Glutamatergic neuron (in vitro differentiated cells): ENCODE results near the gene RAD51AP2. TPM values are rescaled to one million over a fixed set of nuclear protein-coding genes. Genes with fewer than 3 reads are reported as not detected.

Source experiments
- DNase-seq: peaks from one replicate; pipeline ENCODE4 v3.0.0; 2022
- H3K27ac Mint-ChIP-seq: one replicate; pipeline ENCODE4 v1.8.0; 2020; ENCODE audit warnings: mild to moderate bottlenecking, mixed read lengths, inconsistent platforms; ENCODE audit not compliant: unreplicated experiment
- H3K27me3 Mint-ChIP-seq: one replicate; pipeline ENCODE4 v1.8.0; 2020; ENCODE audit warnings: mild to moderate bottlenecking, moderate library complexity, mixed read lengths, inconsistent platforms; ENCODE audit not compliant: unreplicated experiment
- H3K36me3 Mint-ChIP-seq: one replicate; pipeline ENCODE4 v1.8.0; 2020; ENCODE audit warnings: mild to moderate bottlenecking, mixed read lengths, inconsistent platforms; ENCODE audit not compliant: unreplicated experiment
- H3K4me1 Mint-ChIP-seq: one replicate; pipeline ENCODE4 v1.8.0; 2020; ENCODE audit warnings: mild to moderate bottlenecking, low read depth, mixed read lengths, inconsistent platforms; ENCODE audit not compliant: unreplicated experiment
- H3K4me3 Mint-ChIP-seq: one replicate; pipeline ENCODE4 v1.8.0; 2020; ENCODE audit warnings: mild to moderate bottlenecking, mixed read lengths, inconsistent platforms; ENCODE audit not compliant: unreplicated experiment
- H3K9me3 Mint-ChIP-seq: one replicate; pipeline ENCODE4 v1.8.0; 2020; ENCODE audit warnings: mild to moderate bottlenecking, moderate library complexity, mixed read lengths, inconsistent platforms; ENCODE audit not compliant: unreplicated experiment
- total RNA-seq: library from RNA; stranded (reverse); fragmentation: NEBNext Ultra II Directional; extraction: Animal tissue kit (Norgen Biotek cat#: 25700); gene quantifications from one replicate; pipeline ENCODE4 v1.2.1, GENCODE V29; 2021; ENCODE audit not compliant: unreplicated experiment
- TF ChIP-seq, protein P1 (sequence below): fragments of 200-600 bp; sonication (generic); IDR thresholded peaks from one replicate; pipeline ENCODE4 v1.5.0; 2021; ENCODE audit not compliant: partially characterized antibody, unreplicated experiment

The RAD51AP2 gene
- total RNA-seq, 1 donor from 2014 or later, result not detected

DNA sequence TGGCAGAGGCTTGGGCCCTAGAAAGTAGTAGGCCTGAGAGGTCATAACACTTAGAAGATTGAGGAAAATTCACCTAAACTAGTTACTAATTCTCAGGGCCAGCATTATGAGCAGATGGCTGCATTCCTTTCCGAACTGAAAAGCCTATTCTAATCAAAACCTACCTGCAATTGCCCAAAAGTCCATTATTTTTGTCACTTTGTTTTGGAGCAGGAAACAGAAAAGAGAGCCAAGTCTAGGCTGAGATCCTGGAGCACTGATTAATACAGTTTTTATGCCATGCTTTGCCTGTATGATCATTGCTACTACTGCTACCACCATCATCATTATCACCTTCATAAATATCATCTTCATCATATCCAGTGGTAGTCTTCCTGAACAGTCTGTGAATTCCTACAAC lies 36.9 kb upstream of the RAD51AP2 start:
- no peak overlapping the region for H3K27ac Mint-ChIP-seq
- H3K27me3 Mint-ChIP-seq, result no peaks in the 10 kb centered on the region

DNA sequence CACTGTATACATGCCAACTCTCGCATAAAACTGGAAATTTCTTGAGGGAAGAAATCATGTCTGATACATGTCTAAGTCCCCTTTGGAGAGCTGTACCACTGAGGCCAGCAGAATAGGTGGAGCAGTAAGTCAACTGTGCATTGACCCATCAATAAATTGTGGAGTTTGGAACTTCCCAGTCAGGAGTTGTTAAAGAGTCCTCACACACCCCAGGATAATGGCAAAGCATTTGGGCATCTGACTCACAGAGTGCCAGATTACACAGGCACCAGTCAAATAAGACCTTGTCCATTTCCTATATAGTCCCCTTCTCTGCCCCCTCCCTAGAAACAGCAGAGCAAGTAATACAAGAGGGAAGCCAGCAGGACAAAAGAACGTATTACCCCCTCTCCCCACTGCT lies 32.7 kb upstream of the RAD51AP2 start:
- Mint-ChIP-seq H3K36me3 (peaks cover 4% of the 10 kb centered on the region), H3K9me3 (peaks cover 2% of the 10 kb centered on the region), H3K27ac (no peak overlapping the region), H3K4me3 (no peak overlapping the region), H3K4me1 (no peaks in the 10 kb centered on the region), H3K27me3 (no peaks in the 10 kb centered on the region)
- no peak for DNase-seq
- TF ChIP-seq, protein P1, sequence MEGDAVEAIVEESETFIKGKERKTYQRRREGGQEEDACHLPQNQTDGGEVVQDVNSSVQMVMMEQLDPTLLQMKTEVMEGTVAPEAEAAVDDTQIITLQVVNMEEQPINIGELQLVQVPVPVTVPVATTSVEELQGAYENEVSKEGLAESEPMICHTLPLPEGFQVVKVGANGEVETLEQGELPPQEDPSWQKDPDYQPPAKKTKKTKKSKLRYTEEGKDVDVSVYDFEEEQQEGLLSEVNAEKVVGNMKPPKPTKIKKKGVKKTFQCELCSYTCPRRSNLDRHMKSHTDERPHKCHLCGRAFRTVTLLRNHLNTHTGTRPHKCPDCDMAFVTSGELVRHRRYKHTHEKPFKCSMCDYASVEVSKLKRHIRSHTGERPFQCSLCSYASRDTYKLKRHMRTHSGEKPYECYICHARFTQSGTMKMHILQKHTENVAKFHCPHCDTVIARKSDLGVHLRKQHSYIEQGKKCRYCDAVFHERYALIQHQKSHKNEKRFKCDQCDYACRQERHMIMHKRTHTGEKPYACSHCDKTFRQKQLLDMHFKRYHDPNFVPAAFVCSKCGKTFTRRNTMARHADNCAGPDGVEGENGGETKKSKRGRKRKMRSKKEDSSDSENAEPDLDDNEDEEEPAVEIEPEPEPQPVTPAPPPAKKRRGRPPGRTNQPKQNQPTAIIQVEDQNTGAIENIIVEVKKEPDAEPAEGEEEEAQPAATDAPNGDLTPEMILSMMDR, result no peak

More for the DNA sequence above, 36.9 kb upstream of the RAD51AP2 start:
- H3K36me3 Mint-ChIP-seq, result peaks cover 4% of the 10 kb centered on the region
- H3K4me3 Mint-ChIP-seq, result no peak overlapping the region
- TF ChIP-seq, protein P1, result no peak
- H3K9me3 Mint-ChIP-seq, result peaks cover 2% of the 10 kb centered on the region
- H3K4me1 Mint-ChIP-seq, result no peaks in the 10 kb centered on the region
- DNase-seq, result no peak

GRCh38 chr2:17547737-17548136 lies 29.5 kb upstream of the RAD51AP2 start:
- H3K4me1 Mint-ChIP-seq, result peaks cover 7% of the 10 kb centered on the region
- H3K27me3 Mint-ChIP-seq, result peaks cover 4% of the 10 kb centered on the region
- no peak overlapping the region for H3K4me3 Mint-ChIP-seq
- TF ChIP-seq, protein P1, result no peak
- no peak for DNase-seq
- H3K9me3 Mint-ChIP-seq, result peaks cover 2% of the 10 kb centered on the region
- H3K36me3 Mint-ChIP-seq, result peaks cover 4% of the 10 kb centered on the region
- no peak overlapping the region for H3K27ac Mint-ChIP-seq

DNA sequence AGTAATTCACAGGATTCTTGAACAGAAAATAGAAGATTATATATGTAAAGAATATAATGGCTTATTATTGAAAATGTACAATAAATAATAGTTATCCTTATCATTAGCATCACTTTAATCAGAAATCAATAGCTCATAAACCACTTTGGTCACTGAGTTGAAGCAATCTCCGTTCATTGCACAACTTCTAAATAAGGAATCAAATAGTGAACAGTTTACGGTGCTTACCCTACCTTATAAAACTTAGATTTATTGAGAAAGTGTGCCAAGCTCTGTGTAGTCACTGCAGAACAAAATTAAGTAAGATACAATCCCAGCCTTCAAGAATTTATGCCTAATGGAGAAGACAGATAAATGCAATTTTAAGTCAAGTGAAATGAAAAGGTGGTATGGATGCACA lies 29.0 kb upstream of the RAD51AP2 start:
- Mint-ChIP-seq H3K27ac (no peak overlapping the region), H3K36me3 (peaks cover 4% of the 10 kb centered on the region), H3K27me3 (peaks cover 4% of the 10 kb centered on the region), H3K4me1 (peaks cover 7% of the 10 kb centered on the region), H3K9me3 (peaks cover 2% of the 10 kb centered on the region), H3K4me3 (no peak overlapping the region)
- DNase-seq, result no peak
- TF ChIP-seq, protein P1, result no peak

DNA sequence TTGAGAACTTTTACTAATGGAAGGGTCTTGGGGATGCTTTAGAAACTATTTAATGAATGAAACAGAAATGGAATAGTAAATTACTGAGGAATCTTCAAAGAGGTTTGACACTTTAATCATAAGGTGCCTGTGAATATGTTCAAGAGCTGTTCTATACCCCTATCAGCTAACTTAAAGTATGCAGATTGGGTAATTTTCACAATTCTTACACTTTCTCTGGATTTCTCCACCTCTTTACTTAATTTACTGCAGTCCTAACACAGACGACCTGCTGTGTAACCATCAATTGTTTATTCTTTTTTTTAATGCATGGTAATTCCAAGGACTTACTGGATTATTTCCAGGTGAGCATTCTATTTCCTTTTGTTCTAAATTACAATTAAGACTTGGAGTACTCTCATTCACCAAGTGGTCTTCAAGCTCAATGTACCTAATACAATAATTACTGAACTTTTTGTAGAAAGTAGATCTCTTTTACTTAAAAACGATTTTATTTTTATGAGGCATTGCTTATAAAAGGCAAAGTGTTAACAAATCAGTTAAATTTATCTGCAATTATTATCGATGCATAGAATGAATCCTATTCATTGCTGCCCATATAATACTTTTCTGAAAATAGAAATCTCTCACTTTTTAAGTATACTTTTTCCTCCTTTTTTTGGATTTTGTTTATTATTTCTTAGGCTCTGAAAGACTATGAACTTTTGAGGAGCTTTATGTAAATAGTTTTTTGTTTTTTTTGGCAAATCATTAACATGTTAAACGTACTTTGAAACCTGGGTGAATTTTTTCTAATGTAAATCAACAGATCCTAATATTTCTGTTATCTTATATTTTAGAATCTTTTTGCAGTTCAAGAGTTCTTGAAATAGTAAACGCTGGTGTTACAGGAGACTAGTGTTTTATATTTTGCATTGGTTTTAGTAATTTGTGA lies 27.7 kb upstream of the RAD51AP2 start:
- Mint-ChIP-seq H3K27me3 (peaks cover 4% of the 10 kb centered on the region), H3K9me3 (peaks cover 2% of the 10 kb centered on the region), H3K27ac (no peak overlapping the region), H3K4me1 (peaks cover 14% of the 10 kb centered on the region), H3K4me3 (no peak overlapping the region), H3K36me3 (no peaks in the 10 kb centered on the region)
- TF ChIP-seq, protein P1, result no peak
- DNase-seq, result no peak
